ENCODE data around the gene CARD11.

GRCh38 chr7:2938514-2939192 is 105.0 kb downstream of the CARD11 start:
- TF ChIP-seq CTCF (IDR thresholded peaks at IDR 0.05): no peak
- no peak for TF ChIP-seq POLR2A (IDR thresholded peaks at IDR 0.05)
